ENCODE results near the gene NXT1.

DNA sequence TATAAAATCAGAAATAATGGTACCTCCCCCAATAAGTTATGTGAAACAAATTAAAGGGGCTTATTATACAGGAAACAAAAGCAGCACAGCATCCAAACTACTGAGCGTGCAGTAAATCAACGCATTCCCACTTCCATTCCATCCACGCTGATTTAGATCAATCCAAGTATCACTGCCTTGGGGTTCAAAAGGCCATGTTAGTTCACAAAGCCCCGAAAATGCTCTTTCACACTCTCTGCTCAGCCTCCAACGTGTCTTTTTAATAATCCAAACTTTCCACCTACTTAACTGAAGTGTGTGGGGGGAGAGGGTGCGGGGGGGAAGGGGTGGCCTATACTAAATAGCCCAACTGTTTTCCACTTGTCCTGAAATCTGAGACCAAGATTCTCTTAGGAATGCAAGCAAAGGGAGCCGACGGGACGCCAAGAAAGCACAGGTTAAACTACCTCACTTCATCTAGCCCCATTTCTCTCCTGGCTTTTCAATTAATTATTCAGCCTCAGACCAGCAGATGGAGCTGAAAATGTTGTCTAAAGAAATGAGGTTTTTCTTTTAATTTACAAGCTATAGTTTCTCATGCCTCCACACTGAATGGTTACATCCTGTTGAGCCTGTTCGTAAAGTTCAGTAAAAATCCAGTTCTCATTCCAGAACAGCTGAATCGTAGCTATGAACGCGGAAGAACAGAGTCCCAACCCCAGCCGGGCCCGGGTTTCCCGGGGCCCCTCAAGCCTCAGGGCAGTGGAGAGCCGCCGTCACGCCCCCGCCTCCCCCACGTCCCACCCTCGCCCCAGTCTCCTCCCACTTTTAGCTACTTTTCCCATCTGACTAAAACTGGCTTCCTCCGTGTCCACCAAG, 1.0 kb upstream of the NXT1 start:
- no peak for TF ChIP-seq POLR2A (IDR thresholded peaks at IDR 0.05)
- TF ChIP-seq CTCF (IDR thresholded peaks at IDR 0.05) = peak; percentile 41 to 63 (median 46)
